ENCODE measurements around the gene ACVR2B.
"Not testable (repeated sequence)": the region's sequence is repeated elsewhere in the genome, so short reads cannot be mapped to it uniquely, and the experiment has no call there.

Gene ACVR2B

DNA sequence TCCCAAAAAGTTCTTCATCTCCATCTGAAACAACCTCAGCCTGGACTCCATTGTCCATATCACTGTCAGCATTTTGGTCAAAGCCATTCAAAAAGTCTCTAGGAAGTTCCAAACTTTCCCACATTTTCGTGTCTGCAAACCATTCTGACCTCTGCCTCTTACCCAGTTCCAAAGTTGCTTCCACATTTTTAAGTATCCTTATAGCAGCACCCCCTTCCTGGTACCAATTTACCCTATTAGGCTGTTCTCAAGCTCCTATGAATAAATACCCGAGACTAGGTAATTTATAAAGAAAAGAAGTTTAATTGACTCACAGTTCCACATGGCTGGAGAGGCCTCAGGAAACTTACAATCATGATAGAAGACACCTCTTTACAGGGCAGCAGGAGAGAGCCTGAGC lies 20.0 kb upstream of the ACVR2B start:
- H3K4me1 ChIP-seq; H3K27ac ChIP-seq; H3K9ac ChIP-seq; H3K9me3 ChIP-seq (ENCODE audit: control insufficient read depth, low read length); H3K79me2 ChIP-seq; H3K27me3 ChIP-seq (ENCODE audit: control insufficient read depth, insufficient read depth, low read length); H3K4me3 ChIP-seq (ENCODE audit: low read depth, low read length); H3K36me3 ChIP-seq (ENCODE audit: control insufficient read depth, insufficient read depth, low read length); H3K4me2 ChIP-seq (ENCODE audit: low read length); H2AFZ ChIP-seq: not testable (repeated sequence)

DNA sequence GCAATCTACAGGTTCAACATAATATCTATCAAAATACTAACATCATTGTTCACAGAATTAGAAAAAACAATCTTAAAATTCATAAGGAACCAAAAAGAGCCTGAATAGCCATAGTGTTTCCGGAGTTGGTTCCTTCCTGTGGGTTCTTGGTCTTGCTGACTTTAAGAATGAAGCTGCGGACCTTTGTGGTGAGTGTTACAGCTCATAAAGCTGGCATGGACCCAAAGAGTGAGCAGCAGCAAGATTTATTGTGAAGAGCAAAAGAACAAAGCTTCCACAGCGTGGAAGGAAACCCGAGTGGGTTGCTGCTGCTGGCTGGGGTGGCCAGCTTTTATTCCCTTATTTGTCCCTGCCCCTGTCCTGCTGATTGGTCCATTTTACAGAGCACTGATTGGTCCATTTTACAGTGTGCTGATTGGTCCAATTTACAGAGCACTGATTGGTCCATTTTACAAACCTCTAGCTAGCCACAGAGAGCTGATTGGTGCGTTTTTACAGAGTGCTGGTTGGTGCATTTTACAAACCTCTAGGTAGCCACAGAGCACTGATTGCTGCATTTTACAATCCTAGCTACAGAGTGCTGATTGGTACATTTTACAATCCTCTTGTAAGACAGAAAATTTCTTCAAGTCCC lies 15.1 kb upstream of the ACVR2B start:
- H3K9me3 ChIP-seq (ENCODE audit: control insufficient read depth, low read length); H3K4me2 ChIP-seq (ENCODE audit: low read length); H3K27ac ChIP-seq; H3K9ac ChIP-seq; H2AFZ ChIP-seq; H3K4me3 ChIP-seq (ENCODE audit: low read depth, low read length); H3K36me3 ChIP-seq (ENCODE audit: control insufficient read depth, insufficient read depth, low read length); H3K27me3 ChIP-seq (ENCODE audit: control insufficient read depth, insufficient read depth, low read length); H3K4me1 ChIP-seq; H3K79me2 ChIP-seq: not testable (repeated sequence)

- not testable (repeated sequence) for H3K27ac ChIP-seq; H3K4me2 ChIP-seq (ENCODE audit: low read length); H3K9ac ChIP-seq; H3K4me3 ChIP-seq (ENCODE audit: low read depth, low read length); H3K36me3 ChIP-seq (ENCODE audit: control insufficient read depth, insufficient read depth, low read length); H3K4me1 ChIP-seq; H3K79me2 ChIP-seq; H3K9me3 ChIP-seq (ENCODE audit: control insufficient read depth, low read length); H3K27me3 ChIP-seq (ENCODE audit: control insufficient read depth, insufficient read depth, low read length); H2AFZ ChIP-seq
Measured at GRCh38 chr3:38443205-38443604, 10.5 kb upstream of the ACVR2B start.

DNA sequence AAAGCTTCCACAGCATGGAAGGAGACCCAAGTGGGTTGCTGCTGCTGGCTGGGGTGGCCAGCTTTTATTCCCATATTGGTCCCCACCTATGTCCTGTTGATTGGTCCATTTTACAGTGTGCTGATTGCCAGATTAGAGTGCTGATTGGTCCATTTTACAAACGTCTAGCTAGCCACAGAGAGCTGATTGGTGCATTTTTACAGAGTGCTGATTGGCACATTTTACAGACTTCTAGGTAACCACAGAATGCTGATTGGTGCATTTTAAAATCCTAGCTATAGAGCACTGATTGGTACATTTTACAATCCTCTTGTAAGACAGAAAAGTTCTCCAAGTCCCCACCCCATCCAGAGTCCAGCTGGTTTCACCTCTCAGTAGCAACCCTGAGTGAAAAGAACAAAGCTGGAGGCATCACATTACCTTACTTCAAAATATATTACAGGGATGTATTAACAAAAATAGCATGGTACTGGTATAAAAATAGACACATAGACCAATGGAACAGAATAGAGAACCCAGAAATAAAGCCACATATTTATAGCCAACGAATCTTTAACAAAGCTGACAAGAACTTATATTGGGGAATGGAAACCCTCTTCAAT lies 7.5 kb upstream of the ACVR2B start:
- H3K27me3 ChIP-seq (ENCODE audit: control insufficient read depth, insufficient read depth, low read length): no peaks in the 10 kb centered on the region

DNA sequence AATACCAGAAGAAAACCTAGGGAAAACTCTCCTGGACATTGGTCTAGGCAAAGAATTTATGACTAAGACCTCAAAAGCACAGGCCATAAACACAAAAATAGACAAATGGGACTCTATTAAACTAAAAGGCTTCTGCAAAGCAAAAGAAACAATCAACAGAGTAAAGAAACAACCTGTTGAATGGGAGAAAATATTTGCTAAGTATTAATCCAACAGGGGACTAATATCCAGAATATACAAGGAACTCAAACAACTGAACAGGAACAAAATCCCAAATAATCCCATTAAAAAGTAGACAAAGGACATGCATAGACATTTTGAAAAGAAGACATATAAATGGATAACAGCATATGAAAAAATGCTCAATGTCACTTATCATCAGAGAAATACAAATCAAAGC lies 6.9 kb upstream of the ACVR2B start:
- no peaks in the 10 kb centered on the region for H3K27me3 ChIP-seq (ENCODE audit: control insufficient read depth, insufficient read depth, low read length)
- H3K9me3 ChIP-seq (ENCODE audit: control insufficient read depth, low read length): no peaks in the 10 kb centered on the region
- H3K4me2 ChIP-seq (ENCODE audit: low read length): no peak overlapping the region
- no peak for TF ChIP-seq CTCF (IDR thresholded peaks at IDR 0.05)
- no peak overlapping the region for H3K4me3 ChIP-seq (ENCODE audit: low read depth, low read length)
- H3K79me2 ChIP-seq: no peaks in the 10 kb centered on the region
- H3K27ac ChIP-seq: no peak overlapping the region
- peaks cover 12% of the 10 kb centered on the region for H3K4me1 ChIP-seq
- H3K36me3 ChIP-seq (ENCODE audit: control insufficient read depth, insufficient read depth, low read length): no peaks in the 10 kb centered on the region
- H2AFZ ChIP-seq: no peak overlapping the region
- H3K9ac ChIP-seq: no peak overlapping the region

More for the DNA sequence above, 7.5 kb upstream of the ACVR2B start:
- no peak overlapping the region for H3K4me2 ChIP-seq (ENCODE audit: low read length)
- H3K9me3 ChIP-seq (ENCODE audit: control insufficient read depth, low read length): no peaks in the 10 kb centered on the region
- H3K79me2 ChIP-seq: no peaks in the 10 kb centered on the region
- H3K27ac ChIP-seq: no peak overlapping the region
- no peaks in the 10 kb centered on the region for H3K36me3 ChIP-seq (ENCODE audit: control insufficient read depth, insufficient read depth, low read length)
- H2AFZ ChIP-seq: no peak overlapping the region
- no peak for TF ChIP-seq CTCF (IDR thresholded peaks at IDR 0.05)
- no peak overlapping the region for H3K9ac ChIP-seq
- no peak overlapping the region for H3K4me3 ChIP-seq (ENCODE audit: low read depth, low read length)
- peaks cover 12% of the 10 kb centered on the region for H3K4me1 ChIP-seq

DNA sequence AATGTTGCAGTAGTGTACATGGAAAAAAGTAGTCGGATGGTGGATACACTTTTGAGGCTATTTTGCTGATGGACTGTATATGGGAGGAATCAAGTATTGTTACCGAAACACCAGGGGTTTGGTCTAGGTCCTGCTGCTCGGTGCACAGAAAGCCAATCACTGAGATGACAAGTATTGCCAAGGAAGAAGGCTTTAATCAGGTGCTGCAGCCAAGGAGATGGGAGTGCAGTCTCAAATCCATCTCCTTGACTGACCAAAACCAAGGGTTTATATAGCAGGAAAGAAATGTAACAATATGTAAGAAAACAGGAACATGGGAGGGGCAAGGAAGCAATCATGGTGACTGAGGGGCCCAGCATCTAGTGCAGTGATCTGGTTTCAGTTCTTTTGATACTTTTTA lies 2.8 kb upstream of the ACVR2B start:
- Histone ChIP-seq H3K27me3 (ENCODE audit: control insufficient read depth, insufficient read depth, low read length) (no peaks in the 10 kb centered on the region), H3K9me3 (ENCODE audit: control insufficient read depth, low read length) (no peaks in the 10 kb centered on the region), H2AFZ (no peak overlapping the region), H3K27ac (no peak overlapping the region), H3K9ac (no peak overlapping the region), H3K79me2 (peaks cover 4% of the 10 kb centered on the region), H3K4me3 (ENCODE audit: low read depth, low read length) (no peak overlapping the region), H3K4me2 (ENCODE audit: low read length) (no peak overlapping the region), H3K36me3 (ENCODE audit: control insufficient read depth, insufficient read depth, low read length) (no peaks in the 10 kb centered on the region), H3K4me1 (peaks cover 18% of the 10 kb centered on the region)
- no peak for TF ChIP-seq CTCF (IDR thresholded peaks at IDR 0.05)
